ENCODE results near the gene SLC16A7. TPM values are rescaled to one million over a fixed set of nuclear protein-coding genes. Genes with fewer than 3 reads are reported as not detected.

Gene SLC16A7
- total and polyA plus RNA-seq, 10 of the 15 experiments (the other 5 are each of a cell fraction or from before 2014, with no cell fraction given), result 1.5 to 12.9 (median 6.7) TPM

DNA sequence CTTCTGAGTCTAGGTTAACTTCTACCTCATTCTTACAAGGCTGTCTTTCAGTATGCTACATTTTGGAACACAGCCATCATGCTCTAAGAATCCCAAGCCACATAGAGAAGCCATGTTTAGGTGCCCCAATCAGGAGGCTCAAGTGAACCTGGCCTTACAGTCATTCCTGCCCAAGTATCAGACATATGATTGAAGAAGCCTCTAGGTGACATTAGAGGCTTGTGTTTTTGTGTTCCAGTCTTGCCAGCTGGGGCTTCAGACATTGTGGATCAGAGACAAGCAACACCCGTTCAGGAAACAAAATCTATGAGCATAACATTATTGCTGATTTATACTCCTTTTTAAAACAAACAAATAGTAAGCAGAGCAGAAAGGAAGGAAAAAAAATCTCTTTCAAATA is 8.1 kb upstream of the SLC16A7 start:
- intact Hi-C loops (cut with micrococcal nuclease; ENCODE audit: unreplicated experiment), result loop anchor here (5.0 kb wide), 1 partner anchor 225 kb away; no protein-coding TSS in a partner anchor
- ChIA-PET CTCF (interaction anchor here (0.6 kb wide), 2 partner anchors 49 to 220 kb away, joined by 3 read pairs; no protein-coding TSS in a partner anchor), RAD21 (ENCODE audit: unreplicated experiment) (no interaction called here), SMC1A (ENCODE audit: uncharacterized antibody, unreplicated experiment) (interaction anchor here (0.8 to 1.3 kb wide), 2 partner anchors 220 to 248 kb away, joined by 3 to 4 read pairs; no protein-coding TSS in a partner anchor), POLR2A (no interaction called here)
- H3K4me1 ChIP-seq (ENCODE audit: control insufficient read depth, insufficient read depth, low read length), result no peaks in the 10 kb centered on the region
- no peak overlapping the region for H3K9ac ChIP-seq (ENCODE audit: control insufficient read depth, insufficient read depth, low read length)
- H3K27ac ChIP-seq (ENCODE audit: control insufficient read depth, insufficient read depth), result no peak overlapping the region
- in situ Hi-C loops (cut with MboI), result no loop called here
- TF ChIP-seq BRCA1 (IDR thresholded peaks at IDR 0.05; ENCODE audit: low read depth, low read length) (no peak), ZBED1 (IDR thresholded peaks at IDR 0.05; ENCODE audit: borderline replicate concordance) (no peak), RAD21 (IDR thresholded peaks at IDR 0.05; ENCODE audit: insufficient read depth, low read depth, low read length) (peak; percentile 50; the same call in 1 of the 2 replicates)
- TF ChIP-seq, protein P1, sequence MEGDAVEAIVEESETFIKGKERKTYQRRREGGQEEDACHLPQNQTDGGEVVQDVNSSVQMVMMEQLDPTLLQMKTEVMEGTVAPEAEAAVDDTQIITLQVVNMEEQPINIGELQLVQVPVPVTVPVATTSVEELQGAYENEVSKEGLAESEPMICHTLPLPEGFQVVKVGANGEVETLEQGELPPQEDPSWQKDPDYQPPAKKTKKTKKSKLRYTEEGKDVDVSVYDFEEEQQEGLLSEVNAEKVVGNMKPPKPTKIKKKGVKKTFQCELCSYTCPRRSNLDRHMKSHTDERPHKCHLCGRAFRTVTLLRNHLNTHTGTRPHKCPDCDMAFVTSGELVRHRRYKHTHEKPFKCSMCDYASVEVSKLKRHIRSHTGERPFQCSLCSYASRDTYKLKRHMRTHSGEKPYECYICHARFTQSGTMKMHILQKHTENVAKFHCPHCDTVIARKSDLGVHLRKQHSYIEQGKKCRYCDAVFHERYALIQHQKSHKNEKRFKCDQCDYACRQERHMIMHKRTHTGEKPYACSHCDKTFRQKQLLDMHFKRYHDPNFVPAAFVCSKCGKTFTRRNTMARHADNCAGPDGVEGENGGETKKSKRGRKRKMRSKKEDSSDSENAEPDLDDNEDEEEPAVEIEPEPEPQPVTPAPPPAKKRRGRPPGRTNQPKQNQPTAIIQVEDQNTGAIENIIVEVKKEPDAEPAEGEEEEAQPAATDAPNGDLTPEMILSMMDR (IDR thresholded peaks at IDR 0.05 in 2 of 3, conservative IDR thresholded peaks at IDR 0.05 in 1 of 3; ENCODE audit: control insufficient read depth in 2 of 3, extremely low read depth in 1 of 3, insufficient read depth in 1 of 3, low read depth in 3 of 3, low read length in 3 of 3), result peak in 1 of 3 experiments; percentile 20; a peak in 2 of 6 replicates
- DNase-seq (ENCODE audit: low read depth, low spot score) (no peak), FAIRE-seq (no peak), ATAC-seq (no peak)
- H3K9me3 ChIP-seq (replicated peaks; ENCODE audit: control insufficient read depth, insufficient read depth, low read length), result no peaks in the 10 kb centered on the region
- no peak overlapping the region for H3K4me2 ChIP-seq (ENCODE audit: control insufficient read depth, insufficient read depth)
- no peaks in the 10 kb centered on the region for H3K36me3 ChIP-seq (ENCODE audit: control insufficient read depth in 2 of 2, insufficient read depth in 2 of 2, low read length in 1 of 2)
- WGBS (ENCODE audit: insufficient coverage, insufficient replicate concordance, low lambda C conversion rate, missing lambda C conversion rate), result 0% methylated on average over 1 of the region's 1 CpG
- H3K4me3 ChIP-seq, result no peak overlapping the region
- no TSS peak for BruUV-seq (replicated peaks)
- no peaks in the 10 kb centered on the region for H3K79me2 ChIP-seq (ENCODE audit: control insufficient read depth, insufficient read depth, low read length)
- H3K27me3 ChIP-seq (replicated peaks in 1 of 2; ENCODE audit: control insufficient read depth in 2 of 2, insufficient read depth in 2 of 2, low read length in 1 of 2), result no peaks in the 10 kb centered on the region
- H2AFZ ChIP-seq (ENCODE audit: control insufficient read depth, low read depth, low read length), result no peak overlapping the region
- no peaks in the 10 kb centered on the region for H4K20me1 ChIP-seq (ENCODE audit: control insufficient read depth, insufficient read depth)

DNA sequence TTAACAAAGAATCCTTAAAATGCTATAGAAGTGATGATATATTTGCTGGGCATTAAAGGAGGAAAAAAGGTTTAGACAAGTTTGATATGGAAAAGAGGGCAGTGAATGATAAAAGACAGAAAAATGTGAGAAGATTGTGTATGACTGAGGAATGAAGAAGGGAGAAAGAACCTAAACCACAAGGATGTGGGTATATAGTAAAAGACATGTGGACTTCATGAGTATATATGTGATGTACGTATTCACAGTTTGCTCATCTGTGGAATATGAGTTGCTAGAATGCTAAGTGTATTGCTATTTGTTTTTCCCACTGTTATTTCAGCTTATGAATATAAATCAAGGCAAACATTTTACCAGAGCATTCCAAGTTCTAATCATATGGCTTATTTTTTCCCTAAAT is 2.1 kb upstream of the SLC16A7 start:
- Histone ChIP-seq H3K4me1 (ENCODE audit: control insufficient read depth, insufficient read depth, low read length) (no peaks in the 10 kb centered on the region), H3K27me3 (replicated peaks in 1 of 2; ENCODE audit: control insufficient read depth in 2 of 2, insufficient read depth in 2 of 2, low read length in 1 of 2) (no peaks in the 10 kb centered on the region), H3K9ac (ENCODE audit: control insufficient read depth, insufficient read depth, low read length) (no peak overlapping the region), H4K20me1 (ENCODE audit: control insufficient read depth, insufficient read depth) (no peaks in the 10 kb centered on the region), H3K36me3 (ENCODE audit: control insufficient read depth in 2 of 2, insufficient read depth in 2 of 2, low read length in 1 of 2) (no peaks in the 10 kb centered on the region), H2AFZ (ENCODE audit: control insufficient read depth, low read depth, low read length) (no peak overlapping the region), H3K27ac (ENCODE audit: control insufficient read depth, insufficient read depth) (no peak overlapping the region), H3K4me2 (ENCODE audit: control insufficient read depth, insufficient read depth) (no peak overlapping the region), H3K4me3 (no peak overlapping the region), H3K9me3 (replicated peaks; ENCODE audit: control insufficient read depth, insufficient read depth, low read length) (no peaks in the 10 kb centered on the region), H3K79me2 (ENCODE audit: control insufficient read depth, insufficient read depth, low read length) (no peaks in the 10 kb centered on the region; the same call in none of the 2 replicates)
- TF ChIP-seq, protein P2, sequence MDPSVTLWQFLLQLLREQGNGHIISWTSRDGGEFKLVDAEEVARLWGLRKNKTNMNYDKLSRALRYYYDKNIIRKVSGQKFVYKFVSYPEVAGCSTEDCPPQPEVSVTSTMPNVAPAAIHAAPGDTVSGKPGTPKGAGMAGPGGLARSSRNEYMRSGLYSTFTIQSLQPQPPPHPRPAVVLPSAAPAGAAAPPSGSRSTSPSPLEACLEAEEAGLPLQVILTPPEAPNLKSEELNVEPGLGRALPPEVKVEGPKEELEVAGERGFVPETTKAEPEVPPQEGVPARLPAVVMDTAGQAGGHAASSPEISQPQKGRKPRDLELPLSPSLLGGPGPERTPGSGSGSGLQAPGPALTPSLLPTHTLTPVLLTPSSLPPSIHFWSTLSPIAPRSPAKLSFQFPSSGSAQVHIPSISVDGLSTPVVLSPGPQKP (IDR thresholded peaks at IDR 0.05; ENCODE audit: low read depth, low read length), result no peak
- TF ChIP-seq EZH2 (IDR thresholded peaks at IDR 0.05; ENCODE audit: borderline replicate concordance, control insufficient read depth, low read depth, low read length) (no peak), POLR2AphosphoS5 (IDR thresholded peaks at IDR 0.05; ENCODE audit: low read length) (no peak), ZNF384 (IDR thresholded peaks at IDR 0.05; ENCODE audit: borderline replicate concordance, low read depth, low read length) (no peak), SUPT20H (IDR thresholded peaks at IDR 0.05; ENCODE audit: borderline replicate concordance, control insufficient read depth, low read depth, low read length) (no peak)
- TF ChIP-seq, protein P3, sequence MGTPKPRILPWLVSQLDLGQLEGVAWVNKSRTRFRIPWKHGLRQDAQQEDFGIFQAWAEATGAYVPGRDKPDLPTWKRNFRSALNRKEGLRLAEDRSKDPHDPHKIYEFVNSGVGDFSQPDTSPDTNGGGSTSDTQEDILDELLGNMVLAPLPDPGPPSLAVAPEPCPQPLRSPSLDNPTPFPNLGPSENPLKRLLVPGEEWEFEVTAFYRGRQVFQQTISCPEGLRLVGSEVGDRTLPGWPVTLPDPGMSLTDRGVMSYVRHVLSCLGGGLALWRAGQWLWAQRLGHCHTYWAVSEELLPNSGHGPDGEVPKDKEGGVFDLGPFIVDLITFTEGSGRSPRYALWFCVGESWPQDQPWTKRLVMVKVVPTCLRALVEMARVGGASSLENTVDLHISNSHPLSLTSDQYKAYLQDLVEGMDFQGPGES (IDR thresholded peaks at IDR 0.05), result no peak
- in situ Hi-C loops (cut with MboI) (no loop called here), intact Hi-C loops (cut with micrococcal nuclease; ENCODE audit: unreplicated experiment) (no loop called here)
- ATAC-seq (no peak), FAIRE-seq (no peak), DNase-seq (ENCODE audit: low read depth, low spot score) (no peak)
- ChIA-PET RAD21 (ENCODE audit: unreplicated experiment) (no interaction called here), CTCF (no interaction called here), SMC1A (ENCODE audit: uncharacterized antibody, unreplicated experiment) (interaction anchor here (0.7 to 1.2 kb wide), 2 partner anchors 13 to 58 kb away, joined by 3 to 4 read pairs; no protein-coding TSS in a partner anchor), POLR2A (interaction anchor here (0.7 kb wide), 1 partner anchor 10 kb away, joined by 3 read pairs; no protein-coding TSS in a partner anchor)
- 94% methylated on average over 1 of the region's 1 CpG for WGBS (ENCODE audit: insufficient coverage, insufficient replicate concordance, low lambda C conversion rate, missing lambda C conversion rate)
- BruUV-seq (replicated peaks), result no TSS peak
